ENCODE measurements around the gene CASZ1.

CASZ1 gene

GRCh38 chr1:10710489-10710888, 86.0 kb downstream of the CASZ1 start:
- Histone ChIP-seq H3K4me1 (ENCODE audit: control insufficient read depth in 1 of 2, insufficient read depth in 1 of 2, low read depth in 1 of 2, low read length in 1 of 2) (no peaks in the 10 kb centered on the region), H3K9me3 (no peaks in the 10 kb centered on the region), H3K4me3 (ENCODE audit: low read depth in 1 of 2, low read length in 1 of 2) (no peak overlapping the region), H3K36me3 (no peaks in the 10 kb centered on the region), H3K27ac (no peak overlapping the region), H3K27me3 (peaks cover 16% of the 10 kb centered on the region)
- no peak for TF ChIP-seq CTCF (IDR thresholded peaks at IDR 0.05)

- Histone ChIP-seq H3K9me3 (no peaks in the 10 kb centered on the region), H3K27ac (no peak overlapping the region)
- TF ChIP-seq CTCF (IDR thresholded peaks at IDR 0.05) = no peak
These were observed 86.8 kb downstream of the CASZ1 start for GRCh38 chr1:10709646-10710045.

GRCh38 chr1:10709165-10709564, 87.3 kb downstream of the CASZ1 start:
- Histone ChIP-seq H3K27ac (no peak overlapping the region), H3K4me1 (ENCODE audit: control insufficient read depth in 1 of 2, insufficient read depth in 1 of 2, low read depth in 1 of 2, low read length in 1 of 2) (no peaks in the 10 kb centered on the region), H3K4me3 (ENCODE audit: low read depth in 1 of 2, low read length in 1 of 2) (no peak overlapping the region), H3K27me3 (peaks cover 20% of the 10 kb centered on the region), H3K9me3 (no peaks in the 10 kb centered on the region), H3K36me3 (no peaks in the 10 kb centered on the region)
- no peak for TF ChIP-seq CTCF (IDR thresholded peaks at IDR 0.05)

More at GRCh38 chr1:10709646-10710045, 86.8 kb downstream of the CASZ1 start:
- Histone ChIP-seq H3K36me3 (no peaks in the 10 kb centered on the region), H3K27me3 (peaks cover 17% of the 10 kb centered on the region), H3K4me1 (ENCODE audit: control insufficient read depth in 1 of 2, insufficient read depth in 1 of 2, low read depth in 1 of 2, low read length in 1 of 2) (no peaks in the 10 kb centered on the region), H3K4me3 (ENCODE audit: low read depth in 1 of 2, low read length in 1 of 2) (no peak overlapping the region)

- H3K9me3 ChIP-seq = no peaks in the 10 kb centered on the region
- no peaks in the 10 kb centered on the region for H3K4me1 ChIP-seq (ENCODE audit: control insufficient read depth in 1 of 2, insufficient read depth in 1 of 2, low read depth in 1 of 2, low read length in 1 of 2)
- no peaks in the 10 kb centered on the region for H3K36me3 ChIP-seq
- TF ChIP-seq CTCF (IDR thresholded peaks at IDR 0.05) = no peak
- H3K27me3 ChIP-seq = peaks cover 20% of the 10 kb centered on the region
- H3K27ac ChIP-seq = no peak overlapping the region
- no peak overlapping the region for H3K4me3 ChIP-seq (ENCODE audit: low read depth in 1 of 2, low read length in 1 of 2)
These were observed 87.7 kb downstream of the CASZ1 start for GRCh38 chr1:10708757-10709156.

- H3K4me3 ChIP-seq (ENCODE audit: low read depth in 1 of 2, low read length in 1 of 2) = no peak overlapping the region
- H3K36me3 ChIP-seq = no peaks in the 10 kb centered on the region
- H3K27ac ChIP-seq = no peak overlapping the region
- no peaks in the 10 kb centered on the region for H3K9me3 ChIP-seq
- no peak for TF ChIP-seq CTCF (IDR thresholded peaks at IDR 0.05)
- no peaks in the 10 kb centered on the region for H3K4me1 ChIP-seq (ENCODE audit: control insufficient read depth in 1 of 2, insufficient read depth in 1 of 2, low read depth in 1 of 2, low read length in 1 of 2)
- H3K27me3 ChIP-seq = peaks cover 20% of the 10 kb centered on the region
These were observed 89.2 kb downstream of the CASZ1 start for GRCh38 chr1:10707208-10707607.

GRCh38 chr1:10706376-10706913, 90.0 kb downstream of the CASZ1 start:
- TF ChIP-seq CTCF (IDR thresholded peaks at IDR 0.05) = no peak
- Histone ChIP-seq H3K36me3 (no peaks in the 10 kb centered on the region), H3K4me3 (ENCODE audit: low read depth in 1 of 2, low read length in 1 of 2) (no peak overlapping the region), H3K9me3 (no peaks in the 10 kb centered on the region), H3K27me3 (peaks cover 20% of the 10 kb centered on the region), H3K27ac (no peak overlapping the region), H3K4me1 (ENCODE audit: control insufficient read depth in 1 of 2, insufficient read depth in 1 of 2, low read depth in 1 of 2, low read length in 1 of 2) (no peaks in the 10 kb centered on the region)
